Measurements from ENCODE around the gene TENT5C.
A peak's percentile ranks its signal among the peaks of the same experiment; 100 is the strongest.

TENT5C gene

DNA sequence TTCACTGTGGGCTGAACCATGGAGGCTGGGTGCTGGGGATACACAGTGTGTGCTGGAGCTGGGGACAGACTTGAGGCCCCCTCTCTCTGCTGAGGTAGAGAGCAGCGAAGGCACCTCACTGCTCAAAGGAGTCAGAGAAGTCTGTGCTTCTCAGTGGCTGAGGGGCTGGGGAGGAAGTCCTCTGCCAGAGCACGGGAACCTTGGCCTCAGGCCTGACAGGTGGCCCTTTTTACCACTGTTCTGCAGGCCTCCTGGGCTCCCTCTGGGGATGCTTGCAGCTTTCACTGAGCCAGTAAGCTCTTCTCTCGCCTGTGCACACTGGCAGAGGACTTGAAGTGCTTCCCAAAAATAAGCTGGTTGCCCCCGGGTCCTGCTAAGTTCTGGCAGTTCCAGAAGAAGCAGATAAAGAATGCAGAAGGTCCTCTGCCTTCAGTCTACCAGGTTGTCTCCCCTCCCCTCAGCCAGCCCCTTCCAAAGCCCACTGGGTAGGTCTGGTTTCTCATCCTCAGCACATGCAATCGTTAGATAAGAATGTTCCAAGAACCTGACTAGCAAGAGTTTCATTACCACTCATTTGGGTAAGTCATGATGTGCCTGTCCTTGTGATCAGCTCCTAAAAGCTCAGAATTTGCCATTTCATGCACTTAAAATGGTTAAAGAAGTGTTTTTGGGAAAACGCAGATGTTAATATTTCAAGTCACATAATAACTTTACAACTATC is 53.9 kb downstream of the TENT5C start:
- DNase-seq: peak; percentile 18

DNA sequence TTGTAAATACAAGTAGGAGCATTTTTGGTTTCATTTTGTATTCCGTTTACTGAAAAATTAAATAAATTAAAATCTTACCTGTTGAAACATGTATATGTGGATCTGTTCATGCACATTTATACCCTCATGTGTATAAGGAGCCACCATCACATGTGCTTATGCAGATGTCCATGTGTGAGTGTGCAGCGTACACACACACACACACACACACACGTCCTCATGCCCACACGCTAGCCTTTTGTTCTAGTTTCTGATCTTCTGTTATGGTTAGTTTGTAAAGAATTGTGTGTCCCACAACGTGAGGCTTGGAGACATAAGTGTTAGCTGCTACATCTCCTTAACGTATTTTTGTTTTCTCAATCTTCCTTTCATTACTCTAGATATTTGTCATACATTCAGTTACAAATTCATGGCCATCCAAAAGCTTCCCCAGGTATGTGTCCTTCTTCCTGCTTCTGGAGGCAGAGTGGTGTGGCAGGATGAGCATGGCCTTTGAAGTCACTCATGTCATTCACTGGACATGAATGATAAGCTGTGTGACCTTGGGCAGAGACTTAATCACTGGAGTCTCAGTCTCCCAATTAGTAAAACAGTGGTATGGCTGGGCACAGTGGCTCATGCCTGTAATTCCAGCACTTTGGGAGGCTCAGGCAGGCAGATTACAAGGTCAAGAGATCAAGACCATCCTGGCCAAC is 54.6 kb downstream of the TENT5C start:
- DNase-seq: no peak

DNA sequence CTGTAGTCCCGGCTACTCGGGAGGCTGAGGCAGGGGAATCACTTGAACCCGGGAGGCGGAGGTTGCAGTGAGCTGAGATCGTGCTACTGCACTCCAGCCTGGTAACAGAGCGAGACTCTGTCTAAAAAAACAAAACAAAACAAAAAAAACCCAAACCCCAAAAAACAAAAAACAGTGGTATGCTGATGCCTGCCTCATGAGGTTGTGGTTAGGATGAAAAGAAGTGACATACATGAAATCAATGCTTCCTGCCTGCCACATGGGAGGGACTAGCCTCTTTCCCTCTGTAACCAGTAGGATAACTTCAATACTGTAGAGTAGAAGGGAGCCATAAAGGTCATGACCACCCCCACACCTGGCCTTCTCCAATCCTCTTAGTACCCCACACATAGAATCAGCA is 55.2 kb downstream of the TENT5C start:
- DNase-seq: peak; percentile 52

DNA sequence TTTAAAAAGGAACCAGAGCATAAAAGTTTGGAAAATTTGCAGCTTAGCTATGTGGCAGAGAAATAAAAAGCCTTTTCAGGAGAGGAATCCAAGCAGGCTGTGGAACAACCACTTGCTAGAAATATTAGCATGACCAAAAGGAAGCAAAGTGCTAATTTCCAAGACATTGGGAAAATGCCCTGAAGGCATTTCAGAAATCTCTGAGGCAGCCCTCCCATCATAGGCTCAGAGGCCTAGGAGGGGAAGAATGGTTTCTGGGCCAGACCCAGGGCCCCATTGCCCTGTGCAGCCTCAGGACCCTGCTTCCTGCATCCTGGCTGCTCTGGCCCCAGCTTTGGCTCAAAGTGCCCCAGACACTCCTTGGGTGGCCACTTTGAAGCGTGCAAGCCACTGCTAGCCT is 56.8 kb downstream of the TENT5C start:
- DNase-seq: no peak

DNA sequence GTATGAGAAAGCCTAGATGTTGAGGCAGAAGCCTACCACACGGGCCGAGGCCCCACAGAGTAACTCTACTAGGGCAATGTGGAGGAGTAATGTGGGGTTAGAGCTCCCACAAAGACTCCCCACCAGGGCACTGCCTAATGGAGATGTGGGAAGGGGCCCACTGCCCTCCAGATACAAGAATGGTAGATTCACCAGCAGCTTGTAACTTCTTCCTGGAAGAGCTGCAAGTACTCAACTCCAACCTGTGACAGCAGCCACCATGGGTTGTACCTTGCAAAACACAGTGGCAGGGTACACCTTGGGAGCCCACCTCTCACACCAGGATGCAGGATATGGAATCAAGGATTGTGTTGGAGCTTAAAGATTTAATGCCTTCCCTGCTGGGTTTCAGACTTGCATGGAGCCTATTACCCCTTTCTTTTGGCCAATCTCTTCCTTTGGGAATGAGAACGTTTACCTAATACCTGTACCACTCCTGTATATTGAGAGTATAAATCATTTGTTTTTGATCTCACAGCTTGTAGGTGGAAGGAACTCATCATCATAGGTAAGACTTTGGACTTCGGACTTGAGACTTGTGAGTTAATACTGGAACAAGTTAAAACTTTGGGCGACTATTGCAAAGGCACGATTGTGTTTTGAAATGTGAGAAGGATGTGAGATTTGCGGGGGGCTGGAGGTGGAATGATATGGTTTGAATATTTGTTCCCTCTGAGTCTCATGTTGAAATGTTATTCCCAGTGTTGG is 57.5 kb downstream of the TENT5C start:
- no peak for DNase-seq

DNA sequence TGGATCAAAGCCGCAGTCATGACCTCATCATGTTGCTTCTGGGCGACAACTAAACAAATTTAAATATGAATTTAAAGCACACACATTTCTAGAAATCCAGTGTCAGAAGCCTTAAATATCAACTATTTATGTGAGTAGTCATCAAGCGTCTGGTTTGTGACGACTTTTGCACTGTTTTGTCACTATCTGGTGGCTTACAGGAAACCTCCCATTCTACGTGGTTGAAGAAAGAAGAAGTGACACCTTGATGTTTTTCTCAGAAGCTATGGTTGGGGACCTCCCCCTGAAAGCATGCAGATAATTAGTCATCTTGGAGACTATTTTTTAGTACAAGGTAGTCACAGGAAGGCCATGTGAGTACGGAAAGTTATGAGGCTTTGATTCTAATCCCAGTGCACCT is 58.5 kb downstream of the TENT5C start:
- peak; percentile 77 for DNase-seq

DNA sequence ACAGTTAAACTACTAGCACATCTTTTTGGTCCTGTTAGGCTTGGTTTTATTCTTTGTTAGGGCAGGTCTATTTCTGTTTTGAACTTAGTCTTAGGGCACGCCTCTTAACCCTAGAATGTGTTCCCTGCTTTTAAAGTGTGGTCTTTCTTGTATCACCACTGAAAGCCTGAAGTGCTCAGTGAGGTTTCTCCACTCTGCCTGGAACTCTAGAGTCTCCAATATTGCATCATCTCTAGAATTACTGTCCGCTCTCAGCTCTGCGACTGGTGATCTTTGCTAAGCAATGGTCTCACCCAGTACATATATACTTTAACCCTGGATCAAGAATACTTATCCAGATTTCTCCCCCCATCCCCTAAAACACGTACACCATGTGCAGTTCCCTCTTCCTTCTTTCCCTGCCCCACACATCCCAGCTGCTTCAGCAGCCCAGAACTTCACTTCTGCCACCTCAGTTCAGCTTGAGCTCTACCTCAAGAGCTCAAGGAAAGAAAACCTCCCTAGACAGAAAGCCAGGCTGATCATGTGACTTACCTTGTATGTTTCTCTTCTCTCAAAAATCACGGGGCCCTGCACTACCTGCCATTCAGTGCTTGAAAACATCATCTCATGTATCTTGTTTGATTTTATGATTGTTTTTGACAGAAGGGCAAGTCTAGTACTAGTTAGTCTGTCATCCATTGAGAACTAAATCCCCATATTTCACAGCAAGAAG is 59.9 kb downstream of the TENT5C start:
- DNase-seq: no peak

DNA sequence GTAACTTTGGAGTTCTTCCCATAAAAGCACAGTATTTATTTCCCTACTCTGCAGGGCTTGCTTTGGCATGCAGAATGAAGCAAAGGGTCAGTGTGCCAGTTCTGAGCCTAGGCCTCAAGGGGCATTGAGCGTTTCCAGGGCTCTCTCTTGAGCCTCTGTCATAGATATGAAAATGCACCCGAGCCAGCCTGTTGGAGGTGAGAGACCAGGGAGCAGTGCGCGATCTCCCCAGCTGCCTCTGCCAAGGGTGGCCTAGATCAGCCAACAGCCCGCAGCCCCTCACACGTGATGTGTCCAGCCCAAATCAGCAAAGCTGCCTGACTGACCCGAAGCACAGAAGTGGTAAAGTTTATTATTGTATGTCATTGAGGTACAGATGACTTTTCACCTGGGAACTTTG is 63.7 kb downstream of the TENT5C start:
- DNase-seq: no peak

DNA sequence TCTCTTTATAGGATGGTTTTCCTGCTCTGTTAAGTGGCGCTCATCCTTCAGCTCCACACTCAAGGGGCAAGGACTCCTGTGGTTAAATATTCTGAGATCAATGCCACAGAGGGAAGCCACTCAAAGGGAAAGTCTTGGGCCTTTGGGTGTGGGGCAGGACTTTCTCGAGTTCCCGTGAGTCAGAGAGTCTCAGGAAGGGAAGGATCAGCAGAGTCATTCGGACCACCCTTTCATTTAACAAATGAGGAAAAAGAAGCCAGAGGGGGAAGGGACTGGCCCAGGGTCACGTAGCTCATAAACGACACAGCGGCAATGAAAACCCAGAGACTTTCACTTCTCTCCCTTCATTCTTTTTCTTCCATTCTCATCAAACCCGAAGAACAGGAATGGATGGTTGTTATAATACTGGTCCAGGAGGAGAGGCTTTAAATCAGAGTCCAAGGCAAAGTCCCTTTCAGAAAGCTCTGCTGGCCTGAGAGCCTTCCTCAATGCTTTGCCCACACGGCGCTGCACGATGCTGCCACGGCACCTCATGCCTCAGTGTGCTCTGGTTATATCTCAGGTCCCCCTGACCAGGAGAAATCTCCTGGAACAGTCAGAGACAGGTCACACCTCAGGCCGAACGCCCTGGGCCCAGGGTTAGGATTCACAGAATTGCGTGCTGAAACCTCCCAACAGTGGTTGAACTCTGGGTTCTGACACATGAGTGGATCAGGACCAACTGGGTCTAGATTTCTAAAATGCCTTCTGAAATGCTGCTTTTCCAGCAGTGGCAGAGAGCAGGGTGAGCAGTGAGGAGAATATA is 65.3 kb downstream of the TENT5C start:
- no peak for DNase-seq

DNA sequence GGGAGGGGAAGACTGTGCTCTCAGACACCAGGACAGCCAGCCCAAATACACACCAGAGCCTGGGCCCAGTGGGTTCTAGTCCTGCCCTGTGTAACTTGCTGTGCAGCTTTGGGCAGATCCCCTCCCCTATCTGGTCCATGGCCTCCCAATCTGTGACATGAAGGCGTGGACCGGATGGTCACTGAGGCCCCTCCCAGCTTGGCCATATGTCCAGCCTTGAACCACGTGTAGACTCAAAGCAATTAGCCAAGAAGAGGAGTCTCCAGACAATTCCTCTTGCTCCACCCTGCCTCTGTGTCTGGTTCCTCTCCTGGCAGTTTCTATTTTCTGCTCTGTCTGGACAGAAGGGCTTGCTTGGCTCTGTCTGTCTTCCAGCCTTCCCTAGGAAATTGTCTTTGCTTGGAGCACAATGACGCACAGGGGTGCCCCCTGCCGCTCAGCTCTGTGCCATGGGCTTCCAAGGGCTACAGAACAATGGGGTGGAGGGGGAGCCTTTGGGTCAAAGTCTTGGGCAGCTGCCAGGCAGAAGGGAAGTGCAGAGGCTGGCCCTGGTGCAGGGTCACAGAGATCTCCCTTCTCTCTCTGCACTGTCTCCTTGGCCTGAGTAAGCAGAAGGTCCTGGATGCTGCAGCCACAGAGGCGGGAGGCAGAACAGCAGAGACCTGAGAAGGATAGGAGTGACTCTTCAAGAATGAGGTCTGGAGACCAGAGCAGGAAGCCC is 66.1 kb downstream of the TENT5C start:
- DNase-seq: no peak

DNA sequence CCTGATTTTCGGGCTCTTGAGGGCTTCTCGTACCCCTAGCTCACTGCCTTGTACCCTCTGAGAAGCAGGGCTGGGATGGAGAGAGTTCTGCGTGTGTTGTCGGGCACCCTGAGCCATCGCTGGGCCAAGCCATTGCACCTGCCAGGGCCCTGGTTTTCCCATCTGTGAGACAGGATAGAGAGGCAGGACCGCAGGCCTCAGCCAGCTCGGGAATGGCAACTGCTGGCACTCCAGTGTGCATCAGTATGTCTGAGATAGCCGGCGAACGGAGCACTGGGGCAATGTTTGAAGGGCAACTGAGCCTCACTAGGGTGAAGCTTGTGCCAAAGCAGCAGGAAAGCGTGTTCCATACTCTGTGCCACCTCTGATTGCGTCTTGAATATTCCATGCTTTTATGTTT is 66.9 kb downstream of the TENT5C start:
- no peak for DNase-seq

DNA sequence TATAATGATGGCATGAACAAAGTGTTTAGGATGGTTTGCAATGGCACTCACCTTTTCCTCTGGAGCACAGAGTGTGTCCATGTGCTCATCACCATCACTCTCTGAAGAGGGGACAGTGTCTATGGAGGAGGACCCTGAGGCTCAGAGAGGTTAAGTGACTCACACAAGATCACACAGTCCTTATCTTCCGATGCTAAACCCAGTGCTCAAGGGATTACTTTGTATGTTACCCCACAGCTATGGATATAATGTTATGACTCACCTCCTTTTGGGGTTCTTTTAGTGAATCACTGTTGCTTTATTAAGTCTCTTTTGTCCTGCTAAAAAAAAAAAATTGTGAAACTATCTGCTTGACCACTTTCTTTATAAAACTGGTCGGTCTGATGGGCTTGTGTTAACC is 67.6 kb downstream of the TENT5C start:
- no peak for DNase-seq

DNA sequence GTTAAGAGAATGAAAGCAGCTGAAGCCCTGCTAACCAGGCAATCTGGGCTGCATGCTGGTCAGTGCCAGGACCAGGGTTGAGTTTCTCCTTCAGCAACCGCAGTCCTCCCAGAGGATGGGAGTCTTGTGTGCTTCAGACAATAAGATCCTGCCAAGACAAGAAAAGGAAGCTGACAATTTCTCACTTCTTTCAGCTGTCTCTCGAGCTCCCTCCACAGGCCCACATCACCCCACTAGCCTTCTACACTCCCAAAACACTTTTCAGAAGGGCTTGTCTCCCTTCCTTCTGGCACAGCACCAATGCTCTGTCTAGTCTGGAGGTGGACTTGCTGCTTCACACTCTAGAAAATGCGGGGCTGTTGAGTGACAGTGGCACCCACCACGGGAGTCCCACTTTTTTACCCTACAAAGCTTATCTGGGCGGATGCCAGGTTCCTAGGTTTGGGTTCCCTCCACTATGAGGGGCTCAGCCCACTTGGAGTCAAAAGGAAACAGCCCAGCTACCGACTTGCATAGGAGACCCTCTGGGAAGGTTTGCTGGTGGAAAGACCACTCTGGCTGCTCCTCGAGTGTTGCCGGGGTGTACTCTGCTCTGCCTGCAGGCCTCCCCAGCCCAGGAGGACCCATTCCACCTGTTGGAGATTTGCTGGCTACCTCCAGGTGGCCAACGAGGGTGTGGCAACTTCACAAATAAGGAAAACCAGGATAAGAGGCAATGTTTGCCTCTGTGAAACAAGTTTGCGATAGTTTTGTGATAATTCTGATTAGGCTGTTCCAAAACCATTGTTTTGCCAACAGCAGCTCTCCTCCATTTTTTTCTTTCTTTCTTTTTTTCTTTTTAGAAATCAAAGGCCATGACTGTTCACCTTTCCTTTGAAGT is 68.9 kb downstream of the TENT5C start:
- DNase-seq: peak; percentile 65

DNA sequence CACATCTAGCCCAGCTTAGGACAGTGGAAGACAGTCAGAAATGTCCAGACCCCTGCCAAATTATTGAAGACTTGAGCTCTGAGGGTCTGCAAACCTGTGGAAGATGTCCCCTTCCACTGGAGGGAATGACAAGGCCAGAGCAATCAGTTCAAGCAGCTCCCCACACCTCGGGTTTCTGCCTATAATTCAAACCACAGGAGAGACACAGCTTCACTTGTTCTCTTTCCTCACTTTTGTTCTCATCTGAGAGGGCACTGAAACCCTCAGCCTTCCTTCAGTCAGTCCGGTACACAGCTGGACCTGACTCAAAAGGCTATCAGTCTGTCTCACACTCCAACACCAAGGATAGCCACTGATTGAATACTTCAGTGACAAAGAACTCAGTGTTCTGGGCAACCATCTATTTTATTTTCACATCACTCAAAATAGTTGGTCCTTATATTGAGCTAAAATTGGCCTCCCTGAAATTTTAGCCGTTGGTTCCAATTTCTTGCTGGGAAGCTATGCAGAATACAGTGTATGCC is 70.1 kb downstream of the TENT5C start:
- no peak for DNase-seq

DNA sequence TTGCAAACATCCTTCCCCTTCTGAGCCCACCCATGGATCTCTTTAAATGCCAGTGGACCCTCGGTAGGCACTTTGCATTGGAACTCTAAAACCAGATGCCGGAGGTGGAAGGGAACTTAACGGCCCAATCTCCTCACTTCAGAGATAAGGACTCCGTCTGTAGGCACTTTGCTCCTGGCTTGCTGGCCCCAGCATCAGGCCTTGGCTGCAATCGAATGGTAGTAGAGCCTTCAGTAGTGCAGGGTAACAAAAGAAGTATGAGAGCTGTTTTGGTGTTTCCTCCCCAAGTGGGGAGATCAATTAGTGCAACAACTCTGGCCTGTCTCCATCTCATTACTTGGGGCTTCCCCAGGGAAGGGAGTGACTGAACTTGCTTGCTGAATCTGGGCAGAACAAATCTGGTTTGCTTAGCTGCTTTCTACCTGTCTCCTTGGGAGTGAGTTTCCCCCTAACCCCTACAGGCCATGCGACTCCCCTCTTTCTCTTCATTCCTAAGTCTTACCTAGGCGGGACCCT is 70.8 kb downstream of the TENT5C start:
- DNase-seq: no peak
